RWPE1 (cell line): ENCODE measurements around the gene GRN.

ENCODE experiments used
- CTCF ChIA-PET: fragments of 350-600 bp; sonication (Branson Sonifier 250); formaldehyde crosslinking; extraction: SDS; loops from one replicate; lab custom pipeline; 2021; lab: Yijun Ruan, JAX
- POLR2A ChIA-PET: fragments of 400-600 bp; formaldehyde crosslinking; extraction: SDS; loops from one replicate; lab custom pipeline; 2020; ENCODE audit warnings: antibody characterized with exemption; ENCODE audit not compliant: low non-redundant PET; lab: Yijun Ruan, JAX
- DNase-seq: peaks from one replicate; pipeline ENCODE4 v3.0.0; 2012; ENCODE audit warnings: low spot score
- H3K27ac ChIP-seq: fragments of 450-650 bp; 2 replicates; pipeline ENCODE4 v1.5.1; 2017
- TF ChIP-seq, protein P1 (sequence below): fragments of 450-650 bp; conservative IDR thresholded peaks from 2 replicates; pipeline ENCODE4 v1.5.1; 2017; ENCODE audit warnings: low read depth, mild to moderate bottlenecking

GRN gene

GRCh38 chr17:44309472-44309871 is 35.6 kb upstream of the GRN start:
- ChIA-PET CTCF (interaction anchor here (0.5 to 0.6 kb wide), 3 partner anchors 32 to 361 kb away, joined by 3 to 4 read pairs (median 3); no protein-coding TSS in a partner anchor), POLR2A (no interaction called here)
- TF ChIP-seq, protein P1, sequence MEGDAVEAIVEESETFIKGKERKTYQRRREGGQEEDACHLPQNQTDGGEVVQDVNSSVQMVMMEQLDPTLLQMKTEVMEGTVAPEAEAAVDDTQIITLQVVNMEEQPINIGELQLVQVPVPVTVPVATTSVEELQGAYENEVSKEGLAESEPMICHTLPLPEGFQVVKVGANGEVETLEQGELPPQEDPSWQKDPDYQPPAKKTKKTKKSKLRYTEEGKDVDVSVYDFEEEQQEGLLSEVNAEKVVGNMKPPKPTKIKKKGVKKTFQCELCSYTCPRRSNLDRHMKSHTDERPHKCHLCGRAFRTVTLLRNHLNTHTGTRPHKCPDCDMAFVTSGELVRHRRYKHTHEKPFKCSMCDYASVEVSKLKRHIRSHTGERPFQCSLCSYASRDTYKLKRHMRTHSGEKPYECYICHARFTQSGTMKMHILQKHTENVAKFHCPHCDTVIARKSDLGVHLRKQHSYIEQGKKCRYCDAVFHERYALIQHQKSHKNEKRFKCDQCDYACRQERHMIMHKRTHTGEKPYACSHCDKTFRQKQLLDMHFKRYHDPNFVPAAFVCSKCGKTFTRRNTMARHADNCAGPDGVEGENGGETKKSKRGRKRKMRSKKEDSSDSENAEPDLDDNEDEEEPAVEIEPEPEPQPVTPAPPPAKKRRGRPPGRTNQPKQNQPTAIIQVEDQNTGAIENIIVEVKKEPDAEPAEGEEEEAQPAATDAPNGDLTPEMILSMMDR = no peak
- peak; percentile 67 for DNase-seq
- no peak overlapping the region for H3K27ac ChIP-seq

DNA sequence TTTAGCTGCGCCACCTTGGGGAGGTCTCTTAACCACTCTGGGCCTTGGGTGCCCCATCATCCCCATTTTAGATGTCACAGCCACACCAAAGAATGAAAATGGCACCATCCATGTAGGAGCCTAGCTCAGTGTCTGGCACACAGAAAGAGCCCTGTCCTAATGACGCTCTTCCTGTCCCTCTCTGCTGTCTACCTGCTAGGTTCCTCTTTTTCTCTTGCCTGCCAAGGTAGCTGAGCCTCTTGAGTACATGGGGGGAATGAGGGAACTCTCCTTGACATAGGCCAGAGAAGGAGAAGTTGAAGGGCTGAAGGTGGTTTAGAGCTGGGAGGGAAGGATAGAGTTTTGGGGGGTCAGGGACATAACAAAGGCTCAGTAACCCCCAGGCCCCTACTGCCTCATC is 34.9 kb upstream of the GRN start:
- CTCF ChIA-PET = interaction anchor here (0.5 to 0.7 kb wide), 2 partner anchors 22 to 362 kb away, joined by 3 read pairs; no protein-coding TSS in a partner anchor
- TF ChIP-seq, protein P1 = no peak

GRCh38 chr17:44310609-44311376 is 34.3 kb upstream of the GRN start:
- TF ChIP-seq, protein P1 = no peak
- ChIA-PET POLR2A (no interaction called here), CTCF (interaction anchor here (0.7 kb wide), 1 partner anchor 22 kb away, joined by 3 read pairs; no protein-coding TSS in a partner anchor)
- no peak for DNase-seq
- H3K27ac ChIP-seq = no peak overlapping the region

More for the DNA sequence above, 34.9 kb upstream of the GRN start:
- POLR2A ChIA-PET = no interaction called here
- no peak overlapping the region for H3K27ac ChIP-seq
- DNase-seq = no peak

- DNase-seq = no peak
- no peak overlapping the region for H3K27ac ChIP-seq
- TF ChIP-seq, protein P1 = no peak
- ChIA-PET CTCF (interaction anchor here (0.6 kb wide), 2 partner anchors 8 to 18 kb away, joined by 5 read pairs; no protein-coding TSS in a partner anchor), POLR2A (no interaction called here)
Observed at GRCh38 chr17:44311562-44312181, 33.4 kb upstream of the GRN start.

DNA sequence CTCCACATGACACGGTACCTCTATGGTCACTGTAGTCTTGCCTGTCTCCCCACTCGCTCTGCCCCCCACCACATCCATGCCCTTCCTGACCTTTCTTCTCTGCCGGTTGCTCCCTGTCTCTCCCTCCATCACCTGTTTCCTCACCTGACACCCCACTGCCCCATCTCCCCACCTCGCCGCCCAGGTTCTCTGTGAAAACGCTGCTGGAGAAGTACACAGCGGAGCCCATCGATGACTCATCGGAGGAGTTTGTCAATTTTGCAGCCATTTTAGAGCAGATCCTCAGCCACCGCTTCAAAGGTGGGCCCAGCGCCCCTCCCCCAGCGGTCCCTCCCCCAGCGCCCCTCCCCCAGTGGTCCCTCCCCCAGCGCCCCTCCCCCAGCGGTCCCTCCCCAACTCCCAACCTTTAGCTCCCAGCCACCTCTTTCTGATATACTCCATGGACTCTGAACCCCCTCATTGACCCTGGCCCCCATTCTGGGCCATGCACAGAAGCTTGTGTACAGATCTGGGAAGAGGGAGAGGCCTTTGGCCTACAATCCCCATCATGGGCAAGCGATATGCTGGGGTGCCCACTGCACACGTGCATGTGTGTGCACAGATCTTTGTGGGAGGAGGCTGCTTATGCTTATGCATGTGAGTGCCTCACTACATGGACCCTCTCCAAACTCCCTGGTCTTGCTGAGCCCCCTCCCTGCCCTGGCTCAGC is 32.6 kb upstream of the GRN start:
- TF ChIP-seq, protein P1 = no peak
- POLR2A ChIA-PET = no interaction called here
- CTCF ChIA-PET = interaction anchor here (0.8 kb wide), 1 partner anchor 33 kb away, joined by 8 read pairs; no protein-coding TSS in a partner anchor
- H3K27ac ChIP-seq = no peak overlapping the region
- no peak for DNase-seq

DNA sequence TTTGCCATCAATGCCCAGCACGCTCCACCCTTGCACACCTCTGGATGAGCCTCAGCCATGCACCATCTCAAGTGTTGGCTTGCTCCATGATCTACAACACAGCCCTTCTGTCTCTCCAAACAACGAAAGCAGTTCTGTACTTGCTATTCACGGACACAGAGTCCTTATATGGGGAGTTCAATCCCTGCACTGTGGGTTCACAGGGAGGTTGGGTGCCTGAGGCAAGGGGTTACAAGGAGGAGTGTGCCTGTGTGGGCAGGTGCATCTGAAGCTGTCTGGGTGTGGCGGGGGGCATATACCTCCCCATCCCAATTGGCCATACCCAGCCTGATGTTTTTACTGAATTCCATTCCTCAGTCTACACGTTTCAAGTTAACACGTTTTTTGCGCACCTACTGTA is 31.1 kb upstream of the GRN start:
- POLR2A ChIA-PET = no interaction called here
- TF ChIP-seq, protein P1 = no peak
- no peak overlapping the region for H3K27ac ChIP-seq
- CTCF ChIA-PET = no interaction called here
- DNase-seq = no peak
